GM19193 (cell line): ENCODE data around the gene NECTIN3.

Experiments
- POLR2A ChIP-seq: IDR thresholded peaks from 4 replicates; pipeline ENCODE4 v1.6.1; 2011; ENCODE audit not compliant: insufficient read depth, insufficient read length; ENCODE audit errors: extremely low read depth

Gene NECTIN3

GRCh38 chr3:111071257-111072030, at the start of gene NECTIN3:
Gene NECTIN3 (plus strand): TSS chr3:111071816. CDS start chr3:111072018, 202 bp downstream.
- no peak for TF ChIP-seq POLR2A

GRCh38 chr3:111027868-111028267, 43.7 kb upstream of the NECTIN3 start:
- no peak for TF ChIP-seq POLR2A

- TF ChIP-seq POLR2A: no peak
Observed at GRCh38 chr3:111031538-111031937, 40.1 kb upstream of the NECTIN3 start.

- TF ChIP-seq POLR2A: no peak
Observed at GRCh38 chr3:111032677-111033076, 38.9 kb upstream of the NECTIN3 start.

GRCh38 chr3:111033470-111034050, 38.1 kb upstream of the NECTIN3 start:
- no peak for TF ChIP-seq POLR2A

GRCh38 chr3:111035316-111035715, 36.3 kb upstream of the NECTIN3 start:
- no peak for TF ChIP-seq POLR2A

- no peak for TF ChIP-seq POLR2A
Observed at GRCh38 chr3:111035902-111036301, 35.7 kb upstream of the NECTIN3 start.

- TF ChIP-seq POLR2A: no peak
Observed at GRCh38 chr3:111040959-111041358, 30.7 kb upstream of the NECTIN3 start.

- no peak for TF ChIP-seq POLR2A
Observed at GRCh38 chr3:111045564-111045963, 26.1 kb upstream of the NECTIN3 start.

GRCh38 chr3:111047042-111047441, 24.6 kb upstream of the NECTIN3 start:
- TF ChIP-seq POLR2A: no peak

- no peak for TF ChIP-seq POLR2A
Observed at GRCh38 chr3:111047812-111048435, 23.7 kb upstream of the NECTIN3 start.

- TF ChIP-seq POLR2A: no peak
Observed at GRCh38 chr3:111051354-111051753, 20.3 kb upstream of the NECTIN3 start.

GRCh38 chr3:111068574-111068973, 3.0 kb upstream of the NECTIN3 start:
- no peak for TF ChIP-seq POLR2A

GRCh38 chr3:111069974-111070771, 1.4 kb upstream of the NECTIN3 start:
- no peak for TF ChIP-seq POLR2A

GRCh38 chr3:111070772-111071256, 802 bp upstream of the NECTIN3 start:
- TF ChIP-seq POLR2A: no peak
